ENCODE data around the gene TMEM203.

The TMEM203 gene

GRCh38 chr9:137171149-137171900, 34.1 kb downstream of the TMEM203 start:
- no peak overlapping the region for H3K4me3 ChIP-seq (ENCODE audit: low read depth, low read length)
- no peak for DNase-seq (ENCODE audit: low read depth)

GRCh38 chr9:137170486-137171148, 34.8 kb downstream of the TMEM203 start:
- DNase-seq (ENCODE audit: low read depth), result no peak
- H3K4me3 ChIP-seq (ENCODE audit: low read depth, low read length), result no peak overlapping the region

GRCh38 chr9:137169896-137170358, 35.5 kb downstream of the TMEM203 start, which contains the start of gene LRRC26:
Gene LRRC26, minus strand, starts transcription at chr9:137170051. Its CDS starts 108 bp downstream, at chr9:137169943.
- H3K4me3 ChIP-seq (ENCODE audit: low read depth, low read length), result no peak within 1 kb of the TSS
- no peak for DNase-seq (ENCODE audit: low read depth)

- H3K4me3 ChIP-seq (ENCODE audit: low read depth, low read length), result peak overlapping the region; percentile 15
- no peak for DNase-seq (ENCODE audit: low read depth)
Observed at GRCh38 chr9:137168904-137169856, 36.3 kb downstream of the TMEM203 start.

GRCh38 chr9:137168573-137168903, 36.9 kb downstream of the TMEM203 start:
- H3K4me3 ChIP-seq (ENCODE audit: low read depth, low read length), result peak overlapping the region; percentile 15
- DNase-seq (ENCODE audit: low read depth), result no peak

GRCh38 chr9:137167747-137168572, 37.5 kb downstream of the TMEM203 start:
- no peak overlapping the region for H3K4me3 ChIP-seq (ENCODE audit: low read depth, low read length)
- DNase-seq (ENCODE audit: low read depth), result no peak

- H3K4me3 ChIP-seq (ENCODE audit: low read depth, low read length), result no peak overlapping the region
- no peak for DNase-seq (ENCODE audit: low read depth)
Observed at GRCh38 chr9:137167277-137167746, 38.1 kb downstream of the TMEM203 start.

- no peak for DNase-seq (ENCODE audit: low read depth)
- H3K4me3 ChIP-seq (ENCODE audit: low read depth, low read length), result no peak overlapping the region
Observed at GRCh38 chr9:137166380-137167229, 38.8 kb downstream of the TMEM203 start.

GRCh38 chr9:137165250-137165836, 40.1 kb downstream of the TMEM203 start:
- H3K4me3 ChIP-seq (ENCODE audit: low read depth, low read length), result no peak overlapping the region
- no peak for DNase-seq (ENCODE audit: low read depth)

GRCh38 chr9:137164370-137165249, 40.8 kb downstream of the TMEM203 start:
- DNase-seq (ENCODE audit: low read depth), result no peak
- no peak overlapping the region for H3K4me3 ChIP-seq (ENCODE audit: low read depth, low read length)

- no peak overlapping the region for H3K4me3 ChIP-seq (ENCODE audit: low read depth, low read length)
- DNase-seq (ENCODE audit: low read depth), result no peak
Observed at GRCh38 chr9:137163805-137164204, 41.6 kb downstream of the TMEM203 start.

GRCh38 chr9:137163365-137163715, 42.1 kb downstream of the TMEM203 start:
- DNase-seq (ENCODE audit: low read depth), result no peak
- H3K4me3 ChIP-seq (ENCODE audit: low read depth, low read length), result peak overlapping the region; percentile 29

- no peak for DNase-seq (ENCODE audit: low read depth)
- peak overlapping the region; percentile 29 for H3K4me3 ChIP-seq (ENCODE audit: low read depth, low read length)
Observed at GRCh38 chr9:137162505-137163364, 42.7 kb downstream of the TMEM203 start.

GRCh38 chr9:137161558-137162486, 43.6 kb downstream of the TMEM203 start:
- DNase-seq (ENCODE audit: low read depth), result no peak
- H3K4me3 ChIP-seq (ENCODE audit: low read depth, low read length), result no peak overlapping the region
